Retinal pigment epithelial cell (primary cell): ENCODE measurements around the gene LEF1.

Experiments used
- DNase-seq: peaks from one replicate; pipeline ENCODE4 v3.0.0-alpha.2; 2010; ENCODE audit warnings: low read depth
- H3K4me3 ChIP-seq: 2 replicates; pipeline ENCODE4 v1.5.1; 2011; ENCODE audit warnings: mild to moderate bottlenecking, low read length, control low read depth, moderate library complexity
- CTCF ChIP-seq: conservative IDR thresholded peaks from 2 replicates; pipeline ENCODE4 v1.5.1; 2011; ENCODE audit warnings: low read depth, low read length, control low read depth, inconsistent platforms

LEF1 gene

GRCh38 chr4:107997794-107998193 lies 170.9 kb downstream of the LEF1 start:
- no peak for TF ChIP-seq CTCF
- DNase-seq: no peak
- no peak overlapping the region for H3K4me3 ChIP-seq
